Mucosa of stomach (tissue), 1 donor: Measurements from ENCODE around the gene DACT1.

ENCODE experiments used
- H3K27me3 ChIP-seq: one replicate; pipeline ENCODE4 v1.7.0; 2013; ENCODE audit warnings: mild to moderate bottlenecking, low read length; ENCODE audit not compliant: control insufficient read depth, insufficient read depth
- H3K36me3 ChIP-seq: one replicate; pipeline ENCODE4 v1.7.0; 2013; ENCODE audit warnings: low read length; ENCODE audit not compliant: control insufficient read depth, insufficient read depth
- H3K4me1 ChIP-seq: one replicate; pipeline ENCODE4 v1.7.0; 2013; ENCODE audit warnings: mild to moderate bottlenecking, low read length; ENCODE audit not compliant: control insufficient read depth, insufficient read depth
- H3K4me3 ChIP-seq: one replicate; pipeline ENCODE4 v1.7.0; 2013; ENCODE audit warnings: low read length
- H3K9ac ChIP-seq: one replicate; pipeline ENCODE4 v1.7.0; 2013; ENCODE audit warnings: mild to moderate bottlenecking, low read length, moderate library complexity
- H3K9me3 ChIP-seq: one replicate; pipeline ENCODE4 v1.7.0; 2013; ENCODE audit warnings: mild to moderate bottlenecking, low read length, moderate library complexity; ENCODE audit not compliant: control insufficient read depth
- donor health status: Pancreatic carcinoma.

DACT1 gene

GRCh38 chr14:58639198-58639565 is 1.4 kb downstream of the DACT1 start:
- H3K4me1 ChIP-seq: peaks cover 11% of the 10 kb centered on the region
- H3K36me3 ChIP-seq: no peaks in the 10 kb centered on the region
- H3K27me3 ChIP-seq: peaks cover 12% of the 10 kb centered on the region
- H3K4me3 ChIP-seq: peak overlapping the region; percentile 49
- peak overlapping the region; percentile 59 for H3K9ac ChIP-seq
- no peaks in the 10 kb centered on the region for H3K9me3 ChIP-seq

GRCh38 chr14:58639842-58640484 is 2.2 kb downstream of the DACT1 start:
- Histone ChIP-seq H3K4me3 (no peak overlapping the region), H3K9me3 (no peaks in the 10 kb centered on the region), H3K27me3 (peaks cover 12% of the 10 kb centered on the region), H3K36me3 (no peaks in the 10 kb centered on the region), H3K9ac (no peak overlapping the region), H3K4me1 (peaks cover 11% of the 10 kb centered on the region)

- no peaks in the 10 kb centered on the region for H3K9me3 ChIP-seq
- H3K27me3 ChIP-seq: peaks cover 12% of the 10 kb centered on the region
- H3K36me3 ChIP-seq: no peaks in the 10 kb centered on the region
- H3K4me1 ChIP-seq: peaks cover 11% of the 10 kb centered on the region
- H3K9ac ChIP-seq: no peak overlapping the region
- no peak overlapping the region for H3K4me3 ChIP-seq
Observed at GRCh38 chr14:58640959-58641358, 3.2 kb downstream of the DACT1 start.

GRCh38 chr14:58641509-58641908 is 3.7 kb downstream of the DACT1 start:
- Histone ChIP-seq H3K4me3 (no peak overlapping the region), H3K36me3 (no peaks in the 10 kb centered on the region), H3K27me3 (peaks cover 12% of the 10 kb centered on the region), H3K9me3 (no peaks in the 10 kb centered on the region), H3K4me1 (peaks cover 11% of the 10 kb centered on the region), H3K9ac (no peak overlapping the region)

GRCh38 chr14:58643366-58643765 is 5.6 kb downstream of the DACT1 start:
- Histone ChIP-seq H3K9ac (no peak overlapping the region), H3K9me3 (no peaks in the 10 kb centered on the region), H3K27me3 (peaks cover 12% of the 10 kb centered on the region), H3K4me1 (peaks cover 11% of the 10 kb centered on the region), H3K4me3 (no peak overlapping the region), H3K36me3 (no peaks in the 10 kb centered on the region)

- Histone ChIP-seq H3K4me3 (no peak overlapping the region), H3K4me1 (no peaks in the 10 kb centered on the region), H3K27me3 (no peaks in the 10 kb centered on the region), H3K36me3 (no peaks in the 10 kb centered on the region), H3K9ac (no peak overlapping the region), H3K9me3 (no peaks in the 10 kb centered on the region)
Observed at GRCh38 chr14:58645641-58646040, 7.9 kb downstream of the DACT1 start.

GRCh38 chr14:58646479-58646878 is 8.7 kb downstream of the DACT1 start:
- no peak overlapping the region for H3K4me3 ChIP-seq
- H3K4me1 ChIP-seq: no peaks in the 10 kb centered on the region
- no peaks in the 10 kb centered on the region for H3K36me3 ChIP-seq
- H3K9ac ChIP-seq: no peak overlapping the region
- H3K9me3 ChIP-seq: no peaks in the 10 kb centered on the region
- no peaks in the 10 kb centered on the region for H3K27me3 ChIP-seq

- Histone ChIP-seq H3K9me3 (no peaks in the 10 kb centered on the region), H3K9ac (no peak overlapping the region), H3K4me1 (no peaks in the 10 kb centered on the region), H3K36me3 (no peaks in the 10 kb centered on the region), H3K4me3 (no peak overlapping the region), H3K27me3 (no peaks in the 10 kb centered on the region)
Observed at GRCh38 chr14:58647777-58648176, 10.0 kb downstream of the DACT1 start.

- Histone ChIP-seq H3K27me3 (no peaks in the 10 kb centered on the region), H3K9ac (no peak overlapping the region), H3K36me3 (no peaks in the 10 kb centered on the region), H3K9me3 (no peaks in the 10 kb centered on the region), H3K4me3 (no peak overlapping the region), H3K4me1 (no peaks in the 10 kb centered on the region)
Observed at GRCh38 chr14:58650857-58651256, 13.1 kb downstream of the DACT1 start.

- Histone ChIP-seq H3K9ac (no peak overlapping the region), H3K4me1 (no peaks in the 10 kb centered on the region), H3K27me3 (no peaks in the 10 kb centered on the region)
Observed at GRCh38 chr14:58656671-58657411, 19.1 kb downstream of the DACT1 start.

GRCh38 chr14:58659061-58659460 is 21.3 kb downstream of the DACT1 start:
- H3K36me3 ChIP-seq: no peaks in the 10 kb centered on the region
- H3K9me3 ChIP-seq: no peaks in the 10 kb centered on the region
- H3K4me1 ChIP-seq: no peaks in the 10 kb centered on the region
- no peaks in the 10 kb centered on the region for H3K27me3 ChIP-seq
- no peak overlapping the region for H3K4me3 ChIP-seq
- H3K9ac ChIP-seq: no peak overlapping the region

More at GRCh38 chr14:58656671-58657411, 19.1 kb downstream of the DACT1 start:
- Histone ChIP-seq H3K9me3 (no peaks in the 10 kb centered on the region), H3K36me3 (no peaks in the 10 kb centered on the region), H3K4me3 (no peak overlapping the region)

GRCh38 chr14:58659846-58660245 is 22.1 kb downstream of the DACT1 start:
- no peak overlapping the region for H3K9ac ChIP-seq
- no peaks in the 10 kb centered on the region for H3K36me3 ChIP-seq
- H3K4me1 ChIP-seq: no peaks in the 10 kb centered on the region
- no peaks in the 10 kb centered on the region for H3K9me3 ChIP-seq
- no peaks in the 10 kb centered on the region for H3K27me3 ChIP-seq
- no peak overlapping the region for H3K4me3 ChIP-seq
